Ramos (cell line): Measurements from ENCODE around the gene DLX6.
"Not testable (repeated sequence)": the region's sequence is repeated elsewhere in the genome, so short reads cannot be mapped to it uniquely, and the experiment has no call there.

Experiments used
- in situ Hi-C: fragments of 300-500 bp; cut with MboI; formaldehyde crosslinking; loops from one replicate; pipeline ENCODE4 v1.14.3; 2022; ENCODE audit warnings: low sequenced_read_pairs; ENCODE audit not compliant: unreplicated experiment

DLX6 gene

GRCh38 chr7:97019710-97020225 lies 14.4 kb downstream of the DLX6 start:
- in situ Hi-C loops: loop anchor here (10.0 to 25.0 kb wide), 2 partner anchors 945 to 1482 kb away; no protein-coding TSS in a partner anchor

- in situ Hi-C loops: loop anchor here (10.0 to 25.0 kb wide), 2 partner anchors 946 to 1483 kb away; no protein-coding TSS in a partner anchor
Measured at GRCh38 chr7:97020601-97020995, 15.2 kb downstream of the DLX6 start.

GRCh38 chr7:97020996-97021746 lies 15.8 kb downstream of the DLX6 start:
- in situ Hi-C loops: loop anchor here (10.0 to 25.0 kb wide), 2 partner anchors 946 to 1484 kb away; no protein-coding TSS in a partner anchor

GRCh38 chr7:97021747-97022490 lies 16.6 kb downstream of the DLX6 start:
- in situ Hi-C loops: loop anchor here (10.0 to 25.0 kb wide), 2 partner anchors 947 to 1485 kb away; no protein-coding TSS in a partner anchor

GRCh38 chr7:97022491-97023306 lies 17.3 kb downstream of the DLX6 start:
- in situ Hi-C loops: loop anchor here (10.0 to 25.0 kb wide), 2 partner anchors 948 to 1485 kb away; no protein-coding TSS in a partner anchor

- in situ Hi-C loops: loop anchor here (5.0 to 25.0 kb wide), 3 partner anchors 950 to 1487 kb away; no protein-coding TSS in a partner anchor
Measured at GRCh38 chr7:97024209-97025129, 19.1 kb downstream of the DLX6 start, which contains the start of gene DLX5. DLX5 (minus strand) TSS chr7:97024831; CDS start chr7:97024623, 208 bp downstream.

- in situ Hi-C loops: loop anchor here (5.0 to 10.0 kb wide), 2 partner anchors 950 to 1113 kb away; no protein-coding TSS in a partner anchor
Measured at GRCh38 chr7:97025130-97025499, 19.8 kb downstream of the DLX6 start.

- in situ Hi-C loops: loop anchor here (5.0 to 10.0 kb wide), 2 partner anchors 951 to 1114 kb away; no protein-coding TSS in a partner anchor
Measured at GRCh38 chr7:97025983-97026714, 20.8 kb downstream of the DLX6 start.

- in situ Hi-C loops: loop anchor here (5.0 to 10.0 kb wide), 2 partner anchors 952 to 1115 kb away; no protein-coding TSS in a partner anchor
Measured at GRCh38 chr7:97026715-97027426, 21.5 kb downstream of the DLX6 start.

- in situ Hi-C loops: loop anchor here (5.0 to 10.0 kb wide), 2 partner anchors 953 to 1115 kb away; no protein-coding TSS in a partner anchor
Measured at GRCh38 chr7:97027427-97028234, 22.3 kb downstream of the DLX6 start.

- in situ Hi-C loops: not testable (repeated sequence)
Measured at GRCh38 chr7:97034213-97034852, 29.0 kb downstream of the DLX6 start.

- in situ Hi-C loops: no loop called here
Measured at GRCh38 chr7:97039374-97040065, 34.2 kb downstream of the DLX6 start.

- in situ Hi-C loops: no loop called here
Measured at GRCh38 chr7:97043281-97043680, 37.9 kb downstream of the DLX6 start.
